SK-N-MC (cell line): ENCODE measurements around the gene EGLN1.

Experiments used
- DNase-seq: peaks from one replicate; pipeline ENCODE4 v3.0.0-alpha.2; 2011; ENCODE audit warnings: low read depth, low spot score
- H3K27ac ChIP-seq: fragments of 200-600 bp; sonication (generic); 2 replicates; pipeline ENCODE4 v1.5.1; 2016; ENCODE audit warnings: mixed run types
- H3K36me3 ChIP-seq: fragments of 200-600 bp; sonication (generic); 2 replicates; pipeline ENCODE4 v1.6.1; 2017; ENCODE audit warnings: antibody characterized with exemption, low read length, mixed read lengths; ENCODE audit not compliant: insufficient read depth
- H3K4me3 ChIP-seq: fragments of 200-600 bp; sonication (generic); 2 replicates; pipeline ENCODE4 v1.5.1; 2016
- H3K9ac ChIP-seq: fragments of 200-600 bp; sonication (generic); 2 replicates; pipeline ENCODE4 v1.8.0; 2017; ENCODE audit warnings: mixed run types, mixed read lengths; ENCODE audit not compliant: insufficient read length
- H3K9me3 ChIP-seq: fragments of 200-600 bp; sonication (generic); 2 replicates; pipeline ENCODE4 v1.6.1; 2017; ENCODE audit warnings: low read depth, mild to moderate bottlenecking, antibody characterized with exemption, low read length, moderate library complexity, mixed read lengths
- EZH2 ChIP-seq: fragments of 200-600 bp; sonication (generic); IDR thresholded peaks from one replicate; pipeline ENCODE4 v1.6.1; 2017; ENCODE audit warnings: antibody characterized with exemption
- FOXP2 ChIP-seq: optimal IDR thresholded peaks from 2 replicates; pipeline ENCODE3; 2011; ENCODE audit warnings: mild to moderate bottlenecking, moderate library complexity; ENCODE audit not compliant: insufficient read depth; ENCODE audit errors: extremely low read length, control extremely low read depth
- POLR2AphosphoS5 ChIP-seq: IDR thresholded peaks from 2 replicates; pipeline ENCODE4 v1.6.1; 2012; ENCODE audit warnings: mild to moderate bottlenecking, low read depth, low read length, borderline replicate concordance

EGLN1 gene

GRCh38 chr1:231322880-231323530 is 99.1 kb downstream of the EGLN1 start:
- Histone ChIP-seq H3K4me3 (no peak overlapping the region), H3K9me3 (no peaks in the 10 kb centered on the region), H3K36me3 (no peaks in the 10 kb centered on the region), H3K27ac (no peak overlapping the region), H3K9ac (no peak overlapping the region)
- TF ChIP-seq EZH2 (no peak), FOXP2 (no peak), POLR2AphosphoS5 (no peak)
- DNase-seq, result no peak

- H3K36me3 ChIP-seq, result no peaks in the 10 kb centered on the region
- no peaks in the 10 kb centered on the region for H3K9me3 ChIP-seq
- no peak overlapping the region for H3K27ac ChIP-seq
- H3K4me3 ChIP-seq, result no peak overlapping the region
- DNase-seq, result no peak
- H3K9ac ChIP-seq, result no peak overlapping the region
- TF ChIP-seq EZH2 (no peak), POLR2AphosphoS5 (no peak)
These were observed 103.0 kb downstream of the EGLN1 start for GRCh38 chr1:231319080-231319479.

GRCh38 chr1:231318568-231318967 is 103.5 kb downstream of the EGLN1 start:
- TF ChIP-seq FOXP2 (no peak), EZH2 (no peak), POLR2AphosphoS5 (no peak)
- DNase-seq, result no peak
- Histone ChIP-seq H3K4me3 (no peak overlapping the region), H3K27ac (no peak overlapping the region), H3K36me3 (no peaks in the 10 kb centered on the region), H3K9me3 (no peaks in the 10 kb centered on the region), H3K9ac (no peak overlapping the region)

- no peaks in the 10 kb centered on the region for H3K36me3 ChIP-seq
- H3K9me3 ChIP-seq, result no peaks in the 10 kb centered on the region
- no peak for TF ChIP-seq FOXP2
- no peak for TF ChIP-seq POLR2AphosphoS5
- no peak for TF ChIP-seq EZH2
- H3K4me3 ChIP-seq, result no peak overlapping the region
- no peak overlapping the region for H3K27ac ChIP-seq
- DNase-seq, result no peak
- no peak overlapping the region for H3K9ac ChIP-seq
These were observed 104.1 kb downstream of the EGLN1 start for GRCh38 chr1:231318015-231318355.

- DNase-seq, result no peak
- H3K9me3 ChIP-seq, result no peaks in the 10 kb centered on the region
- TF ChIP-seq FOXP2, result no peak
- TF ChIP-seq EZH2, result no peak
- no peak for TF ChIP-seq POLR2AphosphoS5
- no peaks in the 10 kb centered on the region for H3K36me3 ChIP-seq
- no peak overlapping the region for H3K4me3 ChIP-seq
- H3K9ac ChIP-seq, result no peak overlapping the region
- H3K27ac ChIP-seq, result no peak overlapping the region
These were observed 104.6 kb downstream of the EGLN1 start for GRCh38 chr1:231317306-231318014.

- Histone ChIP-seq H3K27ac (no peak overlapping the region), H3K4me3 (no peak overlapping the region), H3K9me3 (no peaks in the 10 kb centered on the region), H3K9ac (no peak overlapping the region), H3K36me3 (no peaks in the 10 kb centered on the region)
- DNase-seq, result no peak
- TF ChIP-seq FOXP2, result no peak
- no peak for TF ChIP-seq EZH2
- TF ChIP-seq POLR2AphosphoS5, result no peak
These were observed 106.2 kb downstream of the EGLN1 start for GRCh38 chr1:231315887-231316286.
